Chondrocyte (in vitro differentiated cells): Measurements from ENCODE around the gene NAP1L1. TPM values are rescaled to one million over a fixed set of nuclear protein-coding genes. Genes with fewer than 3 reads are reported as not detected.

Experiments used
- DNase-seq: peaks from one replicate; pipeline ENCODE4 v3.0.0; 2021; ENCODE audit warnings: mixed read lengths, low spot score
- H3K27ac Mint-ChIP-seq: one replicate; pipeline ENCODE4 v1.8.0; 2021; ENCODE audit warnings: mild to moderate bottlenecking, moderate library complexity, mixed read lengths; ENCODE audit not compliant: unreplicated experiment
- H3K27me3 Mint-ChIP-seq: 2 replicates; pipeline ENCODE4 v1.8.0; 2021; ENCODE audit warnings: low read depth, mixed read lengths
- H3K36me3 Mint-ChIP-seq: 2 replicates; pipeline ENCODE4 v1.8.0; 2021; ENCODE audit warnings: low read depth, mixed read lengths
- H3K4me1 Mint-ChIP-seq: 2 replicates; pipeline ENCODE4 v1.8.0; 2021; ENCODE audit warnings: low read depth, mild to moderate bottlenecking, mixed read lengths
- H3K4me3 Mint-ChIP-seq: one replicate; pipeline ENCODE4 v1.8.0; 2021; ENCODE audit warnings: mild to moderate bottlenecking, moderate library complexity, mixed read lengths; ENCODE audit not compliant: unreplicated experiment
- H3K9me3 Mint-ChIP-seq: 2 replicates; pipeline ENCODE4 v1.8.0; 2021; ENCODE audit warnings: low read depth, mixed read lengths
- CTCF ChIP-seq: fragments of 200-600 bp; sonication (generic); IDR thresholded peaks from 2 replicates; pipeline ENCODE4 v1.5.0; 2021; ENCODE audit warnings: antibody characterized with exemption, mild to moderate bottlenecking, moderate library complexity
- total RNA-seq: library from RNA; stranded (reverse); gene quantifications from 3 replicates; pipeline ENCODE4 v1.2.1, GENCODE V29; 2021

Gene NAP1L1
- total RNA-seq, 1 donor from 2014 or later = 386 TPM

DNA sequence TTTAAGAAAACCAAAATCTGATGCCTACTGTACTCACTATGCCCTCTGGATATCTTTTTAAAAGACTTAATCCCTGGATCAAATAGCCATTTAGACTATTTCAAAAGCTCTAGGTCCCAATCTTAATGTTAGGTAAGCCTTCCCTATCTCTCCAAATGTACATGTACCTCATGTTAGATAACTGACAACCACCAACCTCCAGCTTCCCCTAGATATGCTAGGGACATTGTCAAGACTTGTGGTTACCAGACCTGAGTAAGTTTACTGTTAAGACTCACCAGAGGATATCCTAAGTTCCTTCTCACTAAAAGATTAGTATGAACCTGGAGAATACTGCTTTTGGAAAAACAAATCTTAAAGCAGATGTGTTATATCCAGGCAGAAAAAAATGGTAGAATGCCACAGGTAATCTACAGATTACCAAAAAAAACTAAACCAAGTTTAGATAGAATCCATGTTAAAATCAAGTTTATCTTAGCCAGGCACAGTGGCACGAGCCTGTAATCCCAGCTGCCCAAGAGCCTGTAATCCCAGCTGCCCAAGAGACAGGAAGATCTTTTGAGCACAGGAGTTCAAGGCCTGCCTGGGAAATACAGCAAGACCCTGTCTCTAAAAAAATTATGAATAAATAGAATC is 9.7 kb downstream of the NAP1L1 start:
- Mint-ChIP-seq H3K27me3 (no peaks in the 10 kb centered on the region), H3K36me3 (peaks cover 22% of the 10 kb centered on the region), H3K9me3 (peaks cover 8% of the 10 kb centered on the region), H3K27ac (peak overlapping the region; percentile 42), H3K4me1 (peaks cover 65% of the 10 kb centered on the region), H3K4me3 (no peak overlapping the region)
- DNase-seq = no peak
- TF ChIP-seq CTCF = no peak

DNA sequence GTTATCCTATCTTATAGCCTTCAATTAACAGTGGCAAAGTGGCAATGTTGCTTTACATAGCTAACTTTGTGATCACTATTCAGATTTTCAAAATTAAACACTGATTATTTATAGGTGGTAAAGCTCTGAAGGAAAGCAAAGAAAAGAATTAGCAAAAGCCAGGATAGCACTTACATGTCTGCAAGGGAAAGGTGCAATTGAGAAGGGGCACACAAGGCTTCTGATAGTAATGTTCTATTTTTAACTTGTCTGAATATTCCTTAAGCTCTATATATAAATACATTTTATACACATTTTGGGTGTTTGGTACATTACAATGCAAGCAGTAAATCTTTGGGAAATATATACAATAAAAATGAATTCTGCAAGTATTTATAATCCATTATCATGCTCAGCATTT is 10.9 kb downstream of the NAP1L1 start:
- no peaks in the 10 kb centered on the region for H3K27me3 Mint-ChIP-seq
- H3K36me3 Mint-ChIP-seq = peaks cover 17% of the 10 kb centered on the region
- DNase-seq = no peak
- H3K9me3 Mint-ChIP-seq = peaks cover 4% of the 10 kb centered on the region
- peak overlapping the region; percentile 1 for H3K27ac Mint-ChIP-seq
- TF ChIP-seq CTCF = no peak
- peaks cover 61% of the 10 kb centered on the region for H3K4me1 Mint-ChIP-seq
- no peak overlapping the region for H3K4me3 Mint-ChIP-seq

GRCh38 chr12:76072568-76072967 is 11.9 kb downstream of the NAP1L1 start:
- peaks cover 64% of the 10 kb centered on the region for H3K4me1 Mint-ChIP-seq
- no peaks in the 10 kb centered on the region for H3K27me3 Mint-ChIP-seq
- TF ChIP-seq CTCF = no peak
- no peak overlapping the region for H3K4me3 Mint-ChIP-seq
- no peaks in the 10 kb centered on the region for H3K9me3 Mint-ChIP-seq
- H3K36me3 Mint-ChIP-seq = peaks cover 15% of the 10 kb centered on the region
- no peak for DNase-seq
- H3K27ac Mint-ChIP-seq = no peak overlapping the region

DNA sequence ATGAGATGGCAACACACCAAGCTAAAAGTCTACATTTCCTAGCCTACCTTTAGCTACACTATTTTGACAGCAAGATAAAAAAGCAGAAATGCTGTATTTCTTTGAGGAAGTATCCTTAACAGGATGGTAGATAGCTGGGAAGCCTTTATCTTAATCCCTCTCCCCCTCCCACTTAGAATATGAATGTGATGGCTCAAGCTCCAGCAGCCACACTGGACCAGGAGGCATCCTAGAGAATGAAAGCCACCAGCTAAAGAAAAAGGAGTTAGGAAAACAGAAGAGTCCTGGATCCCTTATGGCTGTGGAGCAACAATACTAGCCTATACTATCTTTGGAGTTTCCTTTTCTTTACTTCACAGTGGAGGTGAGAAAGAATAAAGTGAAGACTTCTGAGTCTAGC is 15.1 kb downstream of the NAP1L1 start:
- Mint-ChIP-seq H3K4me1 (peaks cover 52% of the 10 kb centered on the region), H3K27me3 (no peaks in the 10 kb centered on the region), H3K9me3 (peaks cover 14% of the 10 kb centered on the region), H3K4me3 (no peak overlapping the region), H3K36me3 (peaks cover 30% of the 10 kb centered on the region), H3K27ac (no peak overlapping the region)
- no peak for TF ChIP-seq CTCF
- DNase-seq = no peak

DNA sequence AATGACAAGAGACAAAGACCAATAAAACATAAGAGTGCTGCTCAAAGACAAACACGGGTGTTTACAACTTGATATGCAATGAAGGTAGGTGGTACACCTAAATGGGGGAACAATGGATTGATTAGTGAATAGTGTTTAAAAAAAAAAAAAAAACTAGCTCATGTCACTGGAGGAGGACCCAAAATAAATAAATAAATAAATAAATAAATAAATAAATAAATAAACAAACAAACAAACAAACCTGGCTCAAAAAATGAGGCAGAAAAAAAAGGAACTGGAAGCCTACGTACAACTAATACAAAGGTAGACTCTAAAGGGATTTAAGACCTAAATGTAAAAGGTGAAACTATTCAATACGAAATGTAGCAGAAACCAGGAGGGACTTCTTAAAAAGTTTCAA is 18.6 kb downstream of the NAP1L1 start:
- no peaks in the 10 kb centered on the region for H3K27me3 Mint-ChIP-seq
- TF ChIP-seq CTCF = no peak
- H3K36me3 Mint-ChIP-seq = peaks cover 33% of the 10 kb centered on the region
- H3K4me1 Mint-ChIP-seq = peaks cover 38% of the 10 kb centered on the region
- peaks cover 19% of the 10 kb centered on the region for H3K9me3 Mint-ChIP-seq
- no peak overlapping the region for H3K4me3 Mint-ChIP-seq
- DNase-seq = no peak
- no peak overlapping the region for H3K27ac Mint-ChIP-seq
